Parathyroid adenoma (tissue), 2 donors: Measurements from ENCODE around the gene BUB1.
"Not testable (repeated sequence)": the region's sequence is repeated elsewhere in the genome, so short reads cannot be mapped to it uniquely, and the experiment has no call there.

Experiments
- H2AFZ ChIP-seq: fragments of 300-600 bp; sonication (generic); one replicate; pipeline ENCODE4 v1.7.0; 2017; ENCODE audit warnings: antibody characterized with exemption, mild to moderate bottlenecking
- H3K27ac ChIP-seq: fragments of 300-600 bp; sonication (generic); one replicate; pipeline ENCODE4 v1.7.0; 2017
- H3K27me3 ChIP-seq: fragments of 300-600 bp; sonication (generic); one replicate; pipeline ENCODE4 v1.7.0; 2017; ENCODE audit warnings: low read length; ENCODE audit not compliant: control insufficient read depth, insufficient read depth
- H3K36me3 ChIP-seq: fragments of 300-600 bp; sonication (generic); one replicate; pipeline ENCODE4 v1.7.0; 2017; ENCODE audit warnings: low read length; ENCODE audit not compliant: control insufficient read depth, insufficient read depth
- H3K4me1 ChIP-seq: fragments of 300-600 bp; sonication (generic); one replicate; pipeline ENCODE4 v1.7.0; 2017; ENCODE audit warnings: control low read depth
- H3K4me2 ChIP-seq: fragments of 300-600 bp; sonication (generic); one replicate; pipeline ENCODE4 v1.7.0; 2017; ENCODE audit warnings: low read length
- H3K4me3 ChIP-seq: fragments of 300-600 bp; sonication (generic); one replicate; pipeline ENCODE4 v1.7.0; 2017; ENCODE audit warnings: low read depth, low read length
- H3K79me2 ChIP-seq: fragments of 300-600 bp; sonication (generic); one replicate; pipeline ENCODE4 v1.7.0; 2017; ENCODE audit warnings: control low read depth
- H3K9ac ChIP-seq: fragments of 300-600 bp; sonication (generic); one replicate; pipeline ENCODE4 v1.7.0; 2017; ENCODE audit warnings: mild to moderate bottlenecking
- H3K9me3 ChIP-seq: fragments of 300-600 bp; sonication (generic); one replicate; pipeline ENCODE4 v1.7.0; 2017; ENCODE audit warnings: low read length; ENCODE audit not compliant: control insufficient read depth
- TF ChIP-seq, protein P1 (sequence below): fragments of 300-600 bp; sonication (generic); IDR thresholded peaks from one replicate; pipeline ENCODE4 v1.7.0; 2017; ENCODE audit warnings: antibody characterized with exemption, mild to moderate bottlenecking
- donor health status: primary hyperparathyroidism.

Gene BUB1

GRCh38 chr2:110691612-110692258, 13.9 kb upstream of the BUB1 start:
- Histone ChIP-seq H3K36me3 (no peaks in the 10 kb centered on the region), H3K4me1 (no peaks in the 10 kb centered on the region), H3K27me3 (no peaks in the 10 kb centered on the region), H3K9me3 (no peaks in the 10 kb centered on the region), H2AFZ (no peak overlapping the region), H3K79me2 (no peaks in the 10 kb centered on the region), H3K9ac (no peak overlapping the region), H3K4me2 (no peak overlapping the region), H3K4me3 (no peak overlapping the region), H3K27ac (no peak overlapping the region)
- TF ChIP-seq, protein P1, sequence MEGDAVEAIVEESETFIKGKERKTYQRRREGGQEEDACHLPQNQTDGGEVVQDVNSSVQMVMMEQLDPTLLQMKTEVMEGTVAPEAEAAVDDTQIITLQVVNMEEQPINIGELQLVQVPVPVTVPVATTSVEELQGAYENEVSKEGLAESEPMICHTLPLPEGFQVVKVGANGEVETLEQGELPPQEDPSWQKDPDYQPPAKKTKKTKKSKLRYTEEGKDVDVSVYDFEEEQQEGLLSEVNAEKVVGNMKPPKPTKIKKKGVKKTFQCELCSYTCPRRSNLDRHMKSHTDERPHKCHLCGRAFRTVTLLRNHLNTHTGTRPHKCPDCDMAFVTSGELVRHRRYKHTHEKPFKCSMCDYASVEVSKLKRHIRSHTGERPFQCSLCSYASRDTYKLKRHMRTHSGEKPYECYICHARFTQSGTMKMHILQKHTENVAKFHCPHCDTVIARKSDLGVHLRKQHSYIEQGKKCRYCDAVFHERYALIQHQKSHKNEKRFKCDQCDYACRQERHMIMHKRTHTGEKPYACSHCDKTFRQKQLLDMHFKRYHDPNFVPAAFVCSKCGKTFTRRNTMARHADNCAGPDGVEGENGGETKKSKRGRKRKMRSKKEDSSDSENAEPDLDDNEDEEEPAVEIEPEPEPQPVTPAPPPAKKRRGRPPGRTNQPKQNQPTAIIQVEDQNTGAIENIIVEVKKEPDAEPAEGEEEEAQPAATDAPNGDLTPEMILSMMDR: no peak

DNA sequence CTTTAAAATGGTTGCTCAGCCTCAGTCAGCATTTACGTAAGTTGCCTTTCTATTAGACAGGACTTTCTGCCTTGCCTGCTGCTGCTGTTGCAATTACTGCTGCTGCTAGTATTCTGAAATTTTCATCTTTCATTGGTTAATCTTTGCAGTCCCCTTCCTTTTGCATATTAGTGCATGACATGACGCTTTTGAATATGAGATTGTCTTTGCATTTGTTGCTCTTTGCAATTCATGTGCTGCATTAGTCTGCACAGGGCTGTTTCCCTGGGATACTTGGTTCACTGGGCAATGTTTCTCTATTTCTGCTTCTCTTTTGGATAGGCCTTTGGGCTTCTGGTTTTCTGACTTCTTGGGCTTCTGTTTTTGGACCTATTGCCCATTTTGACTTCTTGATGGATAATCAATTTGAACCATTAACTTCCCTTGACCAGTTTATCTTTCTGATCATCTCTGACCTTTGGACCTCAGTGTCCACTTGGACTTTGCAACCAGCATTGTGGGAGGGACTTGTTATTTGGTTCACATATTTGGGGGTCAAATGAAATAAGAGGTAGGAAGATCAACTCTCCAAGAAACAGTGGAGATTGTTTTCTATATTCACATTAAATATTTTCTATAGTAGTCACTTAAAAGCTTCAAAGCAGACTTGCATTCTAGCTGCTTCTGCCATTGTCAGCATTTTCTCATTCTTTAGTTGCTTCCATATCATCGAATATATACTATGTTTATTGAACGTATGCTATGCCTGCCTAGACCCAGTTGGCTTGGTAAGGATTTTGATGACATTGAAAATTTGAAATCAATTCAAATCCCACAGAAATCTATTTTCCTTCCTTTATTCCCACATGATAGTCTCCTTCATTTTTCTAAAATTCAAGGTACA, 12.5 kb upstream of the BUB1 start:
- Histone ChIP-seq H3K27ac (no peak overlapping the region), H3K4me3 (no peak overlapping the region), H3K4me2 (no peak overlapping the region), H3K9me3 (no peaks in the 10 kb centered on the region), H3K79me2 (no peaks in the 10 kb centered on the region), H3K27me3 (no peaks in the 10 kb centered on the region), H3K36me3 (no peaks in the 10 kb centered on the region), H3K4me1 (no peaks in the 10 kb centered on the region), H2AFZ (no peak overlapping the region), H3K9ac (no peak overlapping the region)
- TF ChIP-seq, protein P1: no peak

GRCh38 chr2:110688594-110689091, 10.8 kb upstream of the BUB1 start:
- H2AFZ ChIP-seq: no peak overlapping the region

GRCh38 chr2:110687775-110688484, 10.1 kb upstream of the BUB1 start:
- not testable (repeated sequence) for H3K79me2 ChIP-seq, H2AFZ ChIP-seq, H3K9ac ChIP-seq, H3K27ac ChIP-seq, H3K4me2 ChIP-seq, H3K9me3 ChIP-seq, H3K27me3 ChIP-seq, H3K4me3 ChIP-seq, H3K36me3 ChIP-seq, H3K4me1 ChIP-seq

More at GRCh38 chr2:110688594-110689091, 10.8 kb upstream of the BUB1 start:
- no peaks in the 10 kb centered on the region for H3K9me3 ChIP-seq
- H3K27ac ChIP-seq: no peak overlapping the region
- no peaks in the 10 kb centered on the region for H3K79me2 ChIP-seq
- TF ChIP-seq, protein P1: no peak
- no peaks in the 10 kb centered on the region for H3K36me3 ChIP-seq
- no peak overlapping the region for H3K4me2 ChIP-seq
- no peaks in the 10 kb centered on the region for H3K4me1 ChIP-seq
- no peak overlapping the region for H3K4me3 ChIP-seq
- H3K27me3 ChIP-seq: no peaks in the 10 kb centered on the region
- no peak overlapping the region for H3K9ac ChIP-seq

DNA sequence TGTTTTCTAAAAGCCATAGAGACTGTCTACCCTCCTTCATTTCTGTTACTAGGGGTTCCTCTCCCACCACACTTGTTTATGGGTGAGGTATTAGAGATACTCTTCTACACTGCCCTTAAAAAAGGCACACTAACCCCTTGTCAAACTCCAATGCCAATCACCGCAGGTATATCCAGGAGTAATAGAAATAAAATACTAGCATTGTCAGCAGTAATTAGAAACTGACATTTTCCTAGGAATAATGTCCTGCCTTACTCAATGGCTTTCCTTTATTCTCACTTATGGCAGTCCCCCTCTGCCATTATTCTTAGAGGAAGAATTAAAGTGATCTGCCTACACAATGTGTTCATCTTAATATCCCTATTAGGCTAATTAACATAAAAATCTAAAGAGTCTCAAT, 5.0 kb upstream of the BUB1 start:
- no peak overlapping the region for H3K9ac ChIP-seq
- no peaks in the 10 kb centered on the region for H3K4me1 ChIP-seq
- H3K9me3 ChIP-seq: no peaks in the 10 kb centered on the region
- no peak overlapping the region for H3K4me2 ChIP-seq
- H3K36me3 ChIP-seq: no peaks in the 10 kb centered on the region
- H3K27me3 ChIP-seq: no peaks in the 10 kb centered on the region
- no peaks in the 10 kb centered on the region for H3K79me2 ChIP-seq
- H3K27ac ChIP-seq: no peak overlapping the region
- TF ChIP-seq, protein P1: no peak
- no peak overlapping the region for H2AFZ ChIP-seq
- H3K4me3 ChIP-seq: no peak overlapping the region
